Measurements from ENCODE around the gene MYCT1.

DNA sequence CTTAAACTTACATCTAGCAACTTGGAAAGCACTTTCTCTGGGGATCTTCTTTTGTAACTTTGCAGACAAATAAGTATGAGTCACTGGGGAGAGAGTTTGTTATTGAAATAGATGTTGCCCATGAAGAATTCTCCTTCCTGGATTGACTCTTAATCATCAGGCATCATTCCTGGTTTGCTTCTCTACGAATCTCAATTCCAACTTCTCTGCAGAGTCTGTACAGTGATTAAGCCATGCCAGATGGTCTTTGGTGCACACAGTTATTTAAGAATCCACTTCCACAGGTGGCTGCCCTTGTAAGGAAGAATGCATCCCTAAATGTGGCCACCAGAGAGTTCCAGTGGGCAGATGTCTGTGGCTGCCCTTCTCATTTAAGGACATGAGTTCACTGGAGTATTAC is 25.7 kb downstream of the MYCT1 start:
- no peak for TF ChIP-seq POLR2A (IDR thresholded peaks at IDR 0.05)
- TF ChIP-seq, protein P1, sequence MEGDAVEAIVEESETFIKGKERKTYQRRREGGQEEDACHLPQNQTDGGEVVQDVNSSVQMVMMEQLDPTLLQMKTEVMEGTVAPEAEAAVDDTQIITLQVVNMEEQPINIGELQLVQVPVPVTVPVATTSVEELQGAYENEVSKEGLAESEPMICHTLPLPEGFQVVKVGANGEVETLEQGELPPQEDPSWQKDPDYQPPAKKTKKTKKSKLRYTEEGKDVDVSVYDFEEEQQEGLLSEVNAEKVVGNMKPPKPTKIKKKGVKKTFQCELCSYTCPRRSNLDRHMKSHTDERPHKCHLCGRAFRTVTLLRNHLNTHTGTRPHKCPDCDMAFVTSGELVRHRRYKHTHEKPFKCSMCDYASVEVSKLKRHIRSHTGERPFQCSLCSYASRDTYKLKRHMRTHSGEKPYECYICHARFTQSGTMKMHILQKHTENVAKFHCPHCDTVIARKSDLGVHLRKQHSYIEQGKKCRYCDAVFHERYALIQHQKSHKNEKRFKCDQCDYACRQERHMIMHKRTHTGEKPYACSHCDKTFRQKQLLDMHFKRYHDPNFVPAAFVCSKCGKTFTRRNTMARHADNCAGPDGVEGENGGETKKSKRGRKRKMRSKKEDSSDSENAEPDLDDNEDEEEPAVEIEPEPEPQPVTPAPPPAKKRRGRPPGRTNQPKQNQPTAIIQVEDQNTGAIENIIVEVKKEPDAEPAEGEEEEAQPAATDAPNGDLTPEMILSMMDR (IDR thresholded peaks at IDR 0.05) = no peak

Measured in adrenal gland (tissue), 5 donors.